ENCODE measurements around the gene TMEM54. TPM values are rescaled to one million over a fixed set of nuclear protein-coding genes. Genes with fewer than 3 reads are reported as not detected.
A peak's percentile ranks its signal among the peaks of the same experiment; 100 is the strongest.

The TMEM54 gene
- total RNA-seq, 1 donor from 2014 or later = 41.9 TPM

DNA sequence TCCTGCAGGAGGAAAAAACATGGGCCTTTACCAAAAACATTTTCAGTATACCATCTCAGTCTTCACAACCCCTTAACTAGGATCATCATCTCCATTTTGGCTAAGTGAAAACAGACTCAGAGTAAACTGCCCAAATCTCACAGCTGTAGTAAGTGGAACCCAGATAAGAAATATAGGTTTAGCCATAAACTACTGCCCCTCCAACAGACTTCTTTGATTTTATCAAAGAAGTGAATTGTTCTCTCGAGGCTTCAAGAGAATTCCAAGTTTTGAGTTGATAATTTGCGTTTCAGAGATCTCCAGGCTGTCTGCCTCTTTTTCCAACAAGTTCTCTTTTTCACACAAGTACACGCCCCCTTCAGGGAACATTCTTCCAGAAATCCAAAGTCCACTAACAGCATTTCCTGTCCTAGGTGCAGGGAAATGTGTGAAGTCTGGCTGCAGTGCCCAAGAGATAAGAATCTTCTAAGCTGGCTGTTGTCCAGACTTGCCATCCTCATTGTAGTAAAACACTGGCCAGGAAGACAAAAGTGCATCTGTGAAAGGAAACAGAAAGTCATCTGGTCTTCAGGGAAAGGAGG, 32.6 kb upstream of the TMEM54 start:
- H3K27me3 ChIP-seq = no peaks in the 10 kb centered on the region
- ATAC-seq = no peak
- DNase-seq = no peak
- peaks cover 7% of the 10 kb centered on the region for H3K4me1 ChIP-seq
- TF ChIP-seq, protein P1, sequence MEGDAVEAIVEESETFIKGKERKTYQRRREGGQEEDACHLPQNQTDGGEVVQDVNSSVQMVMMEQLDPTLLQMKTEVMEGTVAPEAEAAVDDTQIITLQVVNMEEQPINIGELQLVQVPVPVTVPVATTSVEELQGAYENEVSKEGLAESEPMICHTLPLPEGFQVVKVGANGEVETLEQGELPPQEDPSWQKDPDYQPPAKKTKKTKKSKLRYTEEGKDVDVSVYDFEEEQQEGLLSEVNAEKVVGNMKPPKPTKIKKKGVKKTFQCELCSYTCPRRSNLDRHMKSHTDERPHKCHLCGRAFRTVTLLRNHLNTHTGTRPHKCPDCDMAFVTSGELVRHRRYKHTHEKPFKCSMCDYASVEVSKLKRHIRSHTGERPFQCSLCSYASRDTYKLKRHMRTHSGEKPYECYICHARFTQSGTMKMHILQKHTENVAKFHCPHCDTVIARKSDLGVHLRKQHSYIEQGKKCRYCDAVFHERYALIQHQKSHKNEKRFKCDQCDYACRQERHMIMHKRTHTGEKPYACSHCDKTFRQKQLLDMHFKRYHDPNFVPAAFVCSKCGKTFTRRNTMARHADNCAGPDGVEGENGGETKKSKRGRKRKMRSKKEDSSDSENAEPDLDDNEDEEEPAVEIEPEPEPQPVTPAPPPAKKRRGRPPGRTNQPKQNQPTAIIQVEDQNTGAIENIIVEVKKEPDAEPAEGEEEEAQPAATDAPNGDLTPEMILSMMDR (IDR thresholded peaks at IDR 0.05) = no peak
- H3K4me3 ChIP-seq = no peak overlapping the region
- peak overlapping the region; percentile 6 for H3K27ac ChIP-seq
- peaks cover 34% of the 10 kb centered on the region for H3K36me3 ChIP-seq
- H3K9me3 ChIP-seq = no peaks in the 10 kb centered on the region
- intact Hi-C loops (cut with DNase I) = loop anchor here (10.0 kb wide), 1 partner anchor 121 kb away; no protein-coding TSS in a partner anchor

DNA sequence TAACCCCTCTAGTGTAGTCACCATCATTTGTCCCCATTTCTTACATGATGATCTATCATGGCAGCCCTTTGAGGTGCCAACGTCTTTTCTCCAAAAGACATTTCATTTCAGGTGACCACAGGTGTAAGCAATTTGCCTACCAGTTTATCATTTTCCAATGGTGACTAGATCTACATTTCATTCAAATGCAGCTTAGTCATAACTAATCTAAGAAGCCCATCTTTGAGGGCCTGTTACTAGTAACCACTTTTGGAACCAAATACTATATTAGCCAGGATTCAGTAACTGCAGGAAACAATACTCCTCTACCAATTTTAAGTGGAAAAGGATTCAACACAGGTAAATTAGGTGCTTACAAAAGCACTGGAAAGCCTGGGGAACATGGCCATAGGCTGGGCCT, 30.6 kb upstream of the TMEM54 start:
- DNase-seq = no peak
- Histone ChIP-seq H3K27me3 (no peaks in the 10 kb centered on the region), H3K27ac (no peak overlapping the region), H3K4me1 (peaks cover 6% of the 10 kb centered on the region), H3K36me3 (peaks cover 13% of the 10 kb centered on the region), H3K4me3 (no peak overlapping the region), H3K9me3 (no peaks in the 10 kb centered on the region)
- TF ChIP-seq, protein P1 (IDR thresholded peaks at IDR 0.05) = no peak
- intact Hi-C loops (cut with DNase I) = loop anchor here (10.0 kb wide), 1 partner anchor 123 kb away; no protein-coding TSS in a partner anchor
- no peak for ATAC-seq

DNA sequence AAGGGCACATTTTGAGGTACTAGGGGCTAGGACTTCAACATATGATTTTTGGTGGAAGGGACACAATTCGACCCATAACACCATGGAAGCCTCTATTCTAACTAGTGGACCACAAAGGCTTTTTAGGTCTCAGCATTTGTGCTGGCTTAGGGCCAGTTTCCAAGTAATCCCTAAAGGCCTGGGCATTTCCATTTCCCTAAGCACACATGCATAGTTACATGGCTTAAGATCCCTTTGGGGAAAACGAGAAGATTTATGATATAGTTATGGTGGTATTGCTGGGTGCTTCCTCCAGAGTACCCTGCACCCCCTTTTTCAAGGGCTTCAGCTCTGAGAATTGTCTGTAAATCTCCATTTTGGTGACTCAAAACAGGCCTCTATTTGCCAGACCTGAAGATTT, 28.2 kb upstream of the TMEM54 start:
- no peaks in the 10 kb centered on the region for H3K36me3 ChIP-seq
- H3K27ac ChIP-seq = no peak overlapping the region
- intact Hi-C loops (cut with DNase I) = no loop called here
- H3K9me3 ChIP-seq = no peaks in the 10 kb centered on the region
- H3K4me1 ChIP-seq = peaks cover 24% of the 10 kb centered on the region
- no peak for ATAC-seq
- peaks cover 7% of the 10 kb centered on the region for H3K27me3 ChIP-seq
- H3K4me3 ChIP-seq = no peak overlapping the region
- DNase-seq = no peak
- TF ChIP-seq, protein P1 (IDR thresholded peaks at IDR 0.05) = no peak

DNA sequence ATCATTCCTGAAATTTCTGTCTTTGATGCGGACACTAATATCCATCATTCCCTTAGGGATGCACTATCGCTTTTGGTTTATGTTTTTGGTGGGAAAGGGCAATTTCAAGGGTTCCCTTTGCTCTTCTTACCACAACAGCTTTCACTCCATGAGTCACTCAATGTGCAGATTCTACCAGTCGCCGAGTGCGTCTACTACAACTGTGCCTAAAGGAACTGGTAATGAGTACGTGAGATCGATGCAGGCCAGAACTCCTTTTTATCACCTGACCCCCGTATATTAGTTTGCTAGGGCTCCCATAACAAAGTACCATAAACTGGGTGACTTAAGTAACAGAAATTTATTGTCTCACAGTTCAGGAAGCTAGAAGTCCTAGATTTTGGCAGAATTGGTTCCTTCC, 27.5 kb upstream of the TMEM54 start:
- TF ChIP-seq, protein P1 (IDR thresholded peaks at IDR 0.05) = no peak
- Histone ChIP-seq H3K4me3 (no peak overlapping the region), H3K27me3 (peaks cover 11% of the 10 kb centered on the region), H3K36me3 (no peaks in the 10 kb centered on the region), H3K9me3 (no peaks in the 10 kb centered on the region), H3K27ac (no peak overlapping the region), H3K4me1 (peaks cover 22% of the 10 kb centered on the region)
- DNase-seq (no peak), ATAC-seq (no peak)
- intact Hi-C loops (cut with DNase I) = no loop called here

DNA sequence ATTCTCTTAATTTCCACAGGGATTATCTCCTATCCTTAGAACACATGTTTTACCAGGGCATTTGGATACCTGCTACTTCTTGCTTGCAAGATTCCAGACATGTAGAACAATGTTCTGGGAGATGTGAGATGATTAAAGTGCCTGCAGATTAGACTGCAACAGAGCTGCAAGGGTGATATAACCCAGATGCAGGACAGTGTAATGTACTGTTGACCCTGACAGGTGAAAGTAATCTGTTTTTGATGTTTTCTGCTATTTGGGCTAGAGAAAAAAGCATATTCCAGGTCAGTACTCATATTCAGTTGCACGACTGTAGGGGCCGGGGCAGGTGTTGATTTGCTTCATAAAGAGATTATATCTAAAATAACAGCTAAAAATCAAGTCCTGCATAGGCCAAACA, 27.1 kb upstream of the TMEM54 start:
- DNase-seq = no peak
- H3K36me3 ChIP-seq = no peaks in the 10 kb centered on the region
- ATAC-seq = no peak
- no peak overlapping the region for H3K27ac ChIP-seq
- intact Hi-C loops (cut with DNase I) = no loop called here
- H3K27me3 ChIP-seq = peaks cover 14% of the 10 kb centered on the region
- H3K9me3 ChIP-seq = no peaks in the 10 kb centered on the region
- H3K4me3 ChIP-seq = no peak overlapping the region
- TF ChIP-seq, protein P1 (IDR thresholded peaks at IDR 0.05) = no peak
- H3K4me1 ChIP-seq = peaks cover 18% of the 10 kb centered on the region

DNA sequence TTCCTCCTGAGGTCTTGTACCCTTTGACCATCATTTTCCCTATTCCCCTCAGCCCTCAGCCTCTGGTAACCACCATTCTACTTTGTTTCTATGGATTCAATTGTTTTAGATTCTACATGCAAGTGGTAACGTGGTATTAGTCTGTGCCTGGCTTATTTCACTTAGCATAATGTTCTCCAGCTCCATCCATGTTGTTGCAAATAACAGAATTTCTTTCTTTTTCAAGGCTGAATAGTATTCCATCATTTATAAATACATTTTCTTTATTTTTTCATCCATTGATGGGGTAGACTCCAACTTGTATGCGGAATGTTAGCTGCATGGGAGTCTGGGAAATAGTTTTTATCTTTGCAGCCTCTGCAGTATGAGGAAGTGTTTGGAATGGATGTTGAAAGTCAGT, 26.3 kb upstream of the TMEM54 start:
- peaks cover 17% of the 10 kb centered on the region for H3K27me3 ChIP-seq
- no peak overlapping the region for H3K4me3 ChIP-seq
- no peak overlapping the region for H3K27ac ChIP-seq
- no peak for ATAC-seq
- no peak for DNase-seq
- TF ChIP-seq, protein P1 (IDR thresholded peaks at IDR 0.05) = no peak
- peaks cover 18% of the 10 kb centered on the region for H3K4me1 ChIP-seq
- intact Hi-C loops (cut with DNase I) = no loop called here
- no peaks in the 10 kb centered on the region for H3K9me3 ChIP-seq
- no peaks in the 10 kb centered on the region for H3K36me3 ChIP-seq
